Liver (tissue), 9 donors: Measurements from ENCODE around the gene TUBA1C. TPM values are rescaled to one million over a fixed set of nuclear protein-coding genes. Genes with fewer than 3 reads are reported as not detected.

Experiments
- DNase-seq: peaks from one replicate; pipeline ENCODE4 v3.0.0-alpha.2; 2017; ENCODE audit warnings: low spot score
- H3K27ac ChIP-seq, 2 donors: one replicate each; pipeline ENCODE4 v1.7.0; 2013; ENCODE audit warnings: inconsistent platforms in 2 of 2, low read length in 2 of 2, control low read depth in 1 of 2, low read depth in 1 of 2, mild to moderate bottlenecking in 1 of 2
- H3K27me3 ChIP-seq, 4 donors: one replicate each; pipeline versions ENCODE4 v1.6.1 to v1.7.0; 2013; ENCODE audit warnings: low read length in 3 of 4, inconsistent platforms in 1 of 4, mild to moderate bottlenecking in 1 of 4, moderate library complexity in 1 of 4; ENCODE audit not compliant: control insufficient read depth in 4 of 4, insufficient read depth in 4 of 4
- H3K36me3 ChIP-seq, 4 donors: one replicate each; pipeline versions ENCODE4 v1.6.1 to v1.7.0; 2013; ENCODE audit warnings: low read length in 3 of 4, mild to moderate bottlenecking in 3 of 4, low read depth in 1 of 4, moderate library complexity in 1 of 4; ENCODE audit not compliant: control insufficient read depth in 4 of 4, insufficient read depth in 3 of 4
- H3K4me1 ChIP-seq, 4 donors: one replicate each; pipeline versions ENCODE4 v1.6.1 to v1.7.0; 2013; ENCODE audit warnings: low read length in 3 of 4, mild to moderate bottlenecking in 3 of 4, moderate library complexity in 1 of 4; ENCODE audit not compliant: control insufficient read depth in 4 of 4, insufficient read depth in 4 of 4
- H3K4me3 ChIP-seq, 3 donors: one replicate each; pipeline versions ENCODE4 v1.6.1 to v1.7.0; 2013; ENCODE audit warnings: low read length in 3 of 3, control low read depth in 1 of 3, low read depth in 1 of 3, mild to moderate bottlenecking in 1 of 3
- H3K9ac ChIP-seq, 2 donors: one replicate each; pipeline ENCODE4 v1.7.0; 2013; ENCODE audit warnings: low read length in 2 of 2, mild to moderate bottlenecking in 2 of 2, moderate library complexity in 2 of 2, control low read depth in 1 of 2, low read depth in 1 of 2
- H3K9me3 ChIP-seq, 4 donors: one replicate each; pipeline versions ENCODE4 v1.6.1 to v1.7.0; 2013; ENCODE audit warnings: low read length in 3 of 4; ENCODE audit not compliant: control insufficient read depth in 4 of 4
- EGR1 ChIP-seq, 2 donors: IDR thresholded peaks; 2 replicates each; pipeline ENCODE4 v1.6.1; 2016 to 2018; ENCODE audit warnings: antibody characterized with exemption in 2 of 2, low read depth in 2 of 2
- FOXA1 ChIP-seq: IDR thresholded peaks from 2 replicates; pipeline ENCODE4 v1.6.1; 2016; ENCODE audit warnings: antibody characterized with exemption
- FOXA2 ChIP-seq: IDR thresholded peaks from 2 replicates; pipeline ENCODE4 v1.6.1; 2016; ENCODE audit warnings: antibody characterized with exemption
- GABPA ChIP-seq, 2 donors: IDR thresholded peaks in 1 of 2; conservative IDR thresholded peaks in 1 of 2; 2 replicates each; pipeline ENCODE4 v1.6.1; 2016; ENCODE audit warnings: antibody characterized with exemption in 2 of 2, mild to moderate bottlenecking in 1 of 2, moderate library complexity in 1 of 2
- HNF4A ChIP-seq, 2 donors: conservative IDR thresholded peaks; 2 replicates each; pipeline ENCODE4 v1.6.1; 2016; ENCODE audit warnings: antibody characterized with exemption in 2 of 2, mild to moderate bottlenecking in 2 of 2
- HNF4G ChIP-seq: IDR thresholded peaks from 2 replicates; pipeline ENCODE4 v1.6.1; 2016; ENCODE audit warnings: antibody characterized with exemption
- JUND ChIP-seq, 2 donors: IDR thresholded peaks; 2 replicates each; pipeline ENCODE4 v1.6.1; 2016; ENCODE audit warnings: antibody characterized with exemption in 2 of 2
- NR2F2 ChIP-seq: IDR thresholded peaks from 2 replicates; pipeline ENCODE4 v1.6.1; 2016; ENCODE audit warnings: antibody characterized with exemption
- RAD21 ChIP-seq, 2 donors: IDR thresholded peaks; 2 replicates each; pipeline ENCODE4 v1.6.1; 2016; ENCODE audit warnings: antibody characterized with exemption in 2 of 2, mild to moderate bottlenecking in 2 of 2
- RXRA ChIP-seq, 2 donors: IDR thresholded peaks; 2 replicates each; pipeline ENCODE4 v1.6.1; 2017 to 2018; ENCODE audit warnings: antibody characterized with exemption in 2 of 2, mild to moderate bottlenecking in 1 of 2
- SP1 ChIP-seq: IDR thresholded peaks from 2 replicates; pipeline ENCODE4 v1.6.1; 2018; ENCODE audit warnings: antibody characterized with exemption, mild to moderate bottlenecking
- TAF1 ChIP-seq: conservative IDR thresholded peaks from 2 replicates; pipeline ENCODE4 v1.6.1; 2016; ENCODE audit warnings: antibody characterized with exemption, mild to moderate bottlenecking
- YY1 ChIP-seq: IDR thresholded peaks from 2 replicates; pipeline ENCODE4 v1.6.1; 2016; ENCODE audit warnings: antibody characterized with exemption, mild to moderate bottlenecking
- WGBS: extraction: QIAGEN DNeasy Blood & Tissue Kit; methylation state at CpG from one replicate; pipeline ENCODE4 v1.1.7; 2013; 5-methylcytosine and 5-hydroxymethylcytosine counted together
- polyA plus RNA-seq, 2 donors: library from polyadenylated mRNA; stranded (reverse) in 1 of 2; unstranded in 1 of 2; fragments of 200-250 nt in 1 of 2; fragments of >200 nt in 1 of 2; fragmentation: Nextera tagmentation in 1 of 2; extraction: Ambion mirVana in 1 of 2; gene quantifications; one replicate each; pipeline versions ENCODE4 v1.2.1 to v1.2.3, GENCODE V29; 2013 to 2015
- total RNA-seq, 2 donors: library from RNA; depleted of rRNA; stranded (reverse); fragments of >200 nt; gene quantifications; one replicate each; pipeline ENCODE4 v1.2.3, GENCODE V29; 2014
- TF ChIP-seq, protein P1 (sequence below): IDR thresholded peaks from 2 replicates; pipeline ENCODE4 v1.6.1; 2016; ENCODE audit warnings: antibody characterized with exemption
- TF ChIP-seq, protein P2 (sequence below): IDR thresholded peaks from 2 replicates; pipeline ENCODE4 v1.6.1; 2016; ENCODE audit warnings: antibody characterized with exemption, mild to moderate bottlenecking
- TF ChIP-seq, protein P3 (sequence below): IDR thresholded peaks from 2 replicates; pipeline ENCODE4 v1.6.1; 2016; ENCODE audit warnings: antibody characterized with exemption
- TF ChIP-seq, protein P4 (sequence below): fragments of 150-350 bp; IDR thresholded peaks from 2 replicates; pipeline ENCODE4 v1.5.1; 2017; ENCODE audit warnings: improper control_type of control experiment, low read depth, low read length; ENCODE audit not compliant: missing input control
- TF ChIP-seq, protein P5 (sequence below): IDR thresholded peaks from 2 replicates; pipeline ENCODE4 v1.6.1; 2016; ENCODE audit warnings: antibody characterized with exemption
- donor health status: healthy.
- donor health status: healthy.
- donor health status: healthy.
- donor health status: healthy.
- donor health status: healthy.

TUBA1C gene
- total and polyA plus RNA-seq, 4 donors, result 54.6 to 162 (median 103) TPM

DNA sequence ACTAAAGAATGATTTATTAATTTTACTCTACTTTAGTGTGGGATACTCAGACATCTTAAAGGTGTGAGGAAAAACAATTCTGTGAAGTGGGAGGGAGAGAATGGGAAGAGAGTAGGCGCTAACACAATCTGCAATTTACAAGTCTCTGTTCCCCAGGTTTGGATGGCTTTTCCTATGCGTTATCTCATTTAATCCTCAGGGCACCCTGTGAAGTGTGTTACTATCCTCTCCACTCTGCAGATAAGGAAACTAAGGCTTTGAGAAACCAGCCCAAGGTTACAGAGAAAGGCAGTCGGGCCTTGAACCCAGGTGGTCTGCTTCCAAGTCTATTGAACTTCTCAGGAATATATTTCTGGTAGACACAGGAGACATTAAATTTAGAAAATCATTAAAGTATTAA is 36.2 kb upstream of the TUBA1C start:
- H3K4me1 ChIP-seq, result no peaks in the 10 kb centered on the region
- WGBS, result 82% methylated on average over 3 of the region's 3 CpGs

DNA sequence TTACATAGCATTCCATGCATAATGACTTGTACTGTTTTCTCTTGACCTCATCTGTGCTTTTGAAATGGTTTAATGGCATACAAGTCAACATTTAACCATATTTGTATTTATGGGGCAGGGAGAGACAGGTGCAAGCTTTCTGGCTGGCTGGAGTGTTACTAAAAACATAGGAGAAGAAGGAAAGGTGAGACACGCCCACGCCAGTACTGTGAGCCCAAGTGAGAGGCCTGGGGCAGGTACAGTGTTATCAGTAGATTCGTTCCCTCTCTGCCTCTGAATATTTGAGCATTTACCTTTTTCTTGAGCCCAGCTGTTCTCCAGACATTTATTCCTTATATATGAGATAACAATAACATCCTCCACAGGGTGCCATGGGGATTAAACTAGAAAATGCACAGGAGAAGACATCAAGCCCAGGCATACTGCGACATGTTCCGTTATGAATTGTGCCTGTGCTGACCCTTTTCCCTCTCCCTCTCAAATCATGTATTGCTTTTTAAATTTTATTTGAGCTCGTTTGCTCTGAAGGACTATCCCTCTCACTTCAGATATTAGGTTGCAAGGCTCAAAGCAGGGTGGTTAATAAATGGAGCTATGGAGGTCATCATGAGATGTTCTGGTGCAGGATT is 34.6 kb upstream of the TUBA1C start:
- TF ChIP-seq FOXA1 (no peak), NR2F2 (no peak), GABPA (IDR thresholded peaks at IDR 0.05 in 1 of 2, conservative IDR thresholded peaks at IDR 0.05 in 1 of 2) (no peak), JUND (IDR thresholded peaks at IDR 0.05) (no peak), SP1 (no peak), EGR1 (IDR thresholded peaks at IDR 0.05; ENCODE audit: low read depth in 2 of 2) (no peak), FOXA2 (no peak), YY1 (no peak), HNF4A (conservative IDR thresholded peaks at IDR 0.05) (no peak), TAF1 (no peak), HNF4G (no peak), RXRA (IDR thresholded peaks at IDR 0.05) (no peak), RAD21 (IDR thresholded peaks at IDR 0.05) (no peak)
- TF ChIP-seq, protein P1, sequence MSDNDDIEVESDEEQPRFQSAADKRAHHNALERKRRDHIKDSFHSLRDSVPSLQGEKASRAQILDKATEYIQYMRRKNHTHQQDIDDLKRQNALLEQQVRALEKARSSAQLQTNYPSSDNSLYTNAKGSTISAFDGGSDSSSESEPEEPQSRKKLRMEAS, result no peak
- TF ChIP-seq, protein P2, sequence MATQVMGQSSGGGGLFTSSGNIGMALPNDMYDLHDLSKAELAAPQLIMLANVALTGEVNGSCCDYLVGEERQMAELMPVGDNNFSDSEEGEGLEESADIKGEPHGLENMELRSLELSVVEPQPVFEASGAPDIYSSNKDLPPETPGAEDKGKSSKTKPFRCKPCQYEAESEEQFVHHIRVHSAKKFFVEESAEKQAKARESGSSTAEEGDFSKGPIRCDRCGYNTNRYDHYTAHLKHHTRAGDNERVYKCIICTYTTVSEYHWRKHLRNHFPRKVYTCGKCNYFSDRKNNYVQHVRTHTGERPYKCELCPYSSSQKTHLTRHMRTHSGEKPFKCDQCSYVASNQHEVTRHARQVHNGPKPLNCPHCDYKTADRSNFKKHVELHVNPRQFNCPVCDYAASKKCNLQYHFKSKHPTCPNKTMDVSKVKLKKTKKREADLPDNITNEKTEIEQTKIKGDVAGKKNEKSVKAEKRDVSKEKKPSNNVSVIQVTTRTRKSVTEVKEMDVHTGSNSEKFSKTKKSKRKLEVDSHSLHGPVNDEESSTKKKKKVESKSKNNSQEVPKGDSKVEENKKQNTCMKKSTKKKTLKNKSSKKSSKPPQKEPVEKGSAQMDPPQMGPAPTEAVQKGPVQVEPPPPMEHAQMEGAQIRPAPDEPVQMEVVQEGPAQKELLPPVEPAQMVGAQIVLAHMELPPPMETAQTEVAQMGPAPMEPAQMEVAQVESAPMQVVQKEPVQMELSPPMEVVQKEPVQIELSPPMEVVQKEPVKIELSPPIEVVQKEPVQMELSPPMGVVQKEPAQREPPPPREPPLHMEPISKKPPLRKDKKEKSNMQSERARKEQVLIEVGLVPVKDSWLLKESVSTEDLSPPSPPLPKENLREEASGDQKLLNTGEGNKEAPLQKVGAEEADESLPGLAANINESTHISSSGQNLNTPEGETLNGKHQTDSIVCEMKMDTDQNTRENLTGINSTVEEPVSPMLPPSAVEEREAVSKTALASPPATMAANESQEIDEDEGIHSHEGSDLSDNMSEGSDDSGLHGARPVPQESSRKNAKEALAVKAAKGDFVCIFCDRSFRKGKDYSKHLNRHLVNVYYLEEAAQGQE, result no peak
- TF ChIP-seq, protein P3, sequence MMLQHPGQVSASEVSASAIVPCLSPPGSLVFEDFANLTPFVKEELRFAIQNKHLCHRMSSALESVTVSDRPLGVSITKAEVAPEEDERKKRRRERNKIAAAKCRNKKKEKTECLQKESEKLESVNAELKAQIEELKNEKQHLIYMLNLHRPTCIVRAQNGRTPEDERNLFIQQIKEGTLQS, result no peak
- TF ChIP-seq, protein P4, sequence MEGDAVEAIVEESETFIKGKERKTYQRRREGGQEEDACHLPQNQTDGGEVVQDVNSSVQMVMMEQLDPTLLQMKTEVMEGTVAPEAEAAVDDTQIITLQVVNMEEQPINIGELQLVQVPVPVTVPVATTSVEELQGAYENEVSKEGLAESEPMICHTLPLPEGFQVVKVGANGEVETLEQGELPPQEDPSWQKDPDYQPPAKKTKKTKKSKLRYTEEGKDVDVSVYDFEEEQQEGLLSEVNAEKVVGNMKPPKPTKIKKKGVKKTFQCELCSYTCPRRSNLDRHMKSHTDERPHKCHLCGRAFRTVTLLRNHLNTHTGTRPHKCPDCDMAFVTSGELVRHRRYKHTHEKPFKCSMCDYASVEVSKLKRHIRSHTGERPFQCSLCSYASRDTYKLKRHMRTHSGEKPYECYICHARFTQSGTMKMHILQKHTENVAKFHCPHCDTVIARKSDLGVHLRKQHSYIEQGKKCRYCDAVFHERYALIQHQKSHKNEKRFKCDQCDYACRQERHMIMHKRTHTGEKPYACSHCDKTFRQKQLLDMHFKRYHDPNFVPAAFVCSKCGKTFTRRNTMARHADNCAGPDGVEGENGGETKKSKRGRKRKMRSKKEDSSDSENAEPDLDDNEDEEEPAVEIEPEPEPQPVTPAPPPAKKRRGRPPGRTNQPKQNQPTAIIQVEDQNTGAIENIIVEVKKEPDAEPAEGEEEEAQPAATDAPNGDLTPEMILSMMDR, result no peak
- TF ChIP-seq, protein P5, sequence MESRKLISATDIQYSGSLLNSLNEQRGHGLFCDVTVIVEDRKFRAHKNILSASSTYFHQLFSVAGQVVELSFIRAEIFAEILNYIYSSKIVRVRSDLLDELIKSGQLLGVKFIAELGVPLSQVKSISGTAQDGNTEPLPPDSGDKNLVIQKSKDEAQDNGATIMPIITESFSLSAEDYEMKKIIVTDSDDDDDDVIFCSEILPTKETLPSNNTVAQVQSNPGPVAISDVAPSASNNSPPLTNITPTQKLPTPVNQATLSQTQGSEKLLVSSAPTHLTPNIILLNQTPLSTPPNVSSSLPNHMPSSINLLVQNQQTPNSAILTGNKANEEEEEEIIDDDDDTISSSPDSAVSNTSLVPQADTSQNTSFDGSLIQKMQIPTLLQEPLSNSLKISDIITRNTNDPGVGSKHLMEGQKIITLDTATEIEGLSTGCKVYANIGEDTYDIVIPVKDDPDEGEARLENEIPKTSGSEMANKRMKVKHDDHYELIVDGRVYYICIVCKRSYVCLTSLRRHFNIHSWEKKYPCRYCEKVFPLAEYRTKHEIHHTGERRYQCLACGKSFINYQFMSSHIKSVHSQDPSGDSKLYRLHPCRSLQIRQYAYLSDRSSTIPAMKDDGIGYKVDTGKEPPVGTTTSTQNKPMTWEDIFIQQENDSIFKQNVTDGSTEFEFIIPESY, result no peak
- no peak overlapping the region for H3K4me3 ChIP-seq
- H3K36me3 ChIP-seq, result no peaks in the 10 kb centered on the region
- peak overlapping the region in 1 of 2 donors; percentile 12 for H3K9ac ChIP-seq
- H3K4me1 ChIP-seq, result no peaks in the 10 kb centered on the region
- H3K9me3 ChIP-seq, result no peaks in the 10 kb centered on the region
- no peaks in the 10 kb centered on the region for H3K27me3 ChIP-seq
- peak overlapping the region in 1 of 2 donors; percentile 21 for H3K27ac ChIP-seq
- DNase-seq, result no peak
- WGBS, result 81% methylated on average over 6 of the region's 6 CpGs

More for the DNA sequence above, 36.2 kb upstream of the TUBA1C start:
- no peak for DNase-seq
- H3K27ac ChIP-seq, result no peak overlapping the region
- no peaks in the 10 kb centered on the region for H3K36me3 ChIP-seq
- H3K27me3 ChIP-seq, result no peaks in the 10 kb centered on the region
- no peaks in the 10 kb centered on the region for H3K9me3 ChIP-seq
- H3K4me3 ChIP-seq, result no peak overlapping the region
- no peak for TF ChIP-seq RAD21 (IDR thresholded peaks at IDR 0.05)
- TF ChIP-seq, protein P4, result no peak
- TF ChIP-seq HNF4G, result no peak
- TF ChIP-seq SP1, result no peak
- TF ChIP-seq, protein P1, result no peak
- no peak for TF ChIP-seq GABPA (IDR thresholded peaks at IDR 0.05 in 1 of 2, conservative IDR thresholded peaks at IDR 0.05 in 1 of 2)
- no peak overlapping the region for H3K9ac ChIP-seq
